ENCODE measurements around the gene SPEM1. TPM values are rescaled to one million over a fixed set of nuclear protein-coding genes. Genes with fewer than 3 reads are reported as not detected.
A peak's percentile ranks its signal among the peaks of the same experiment; 100 is the strongest.

Gene SPEM1
- total RNA-seq, 2 experiments from 2014 or later: not detected

- intact Hi-C loops (cut with micrococcal nuclease): loop anchor here (5.0 kb wide), 1 partner anchor 403 kb away; no protein-coding TSS in a partner anchor
- CTCF ChIA-PET: interaction anchor here (0.9 to 5.3 kb wide), 10 partner anchors 12 to 248 kb away, joined by 3 to 34 read pairs (median 6); partner anchors contain the start of genes POLR2A, TP53 and ZBTB4
- H3K36me3 Mint-ChIP-seq (ENCODE audit: low read depth): no peaks in the 10 kb centered on the region
- DNase-seq: no peak
- H3K4me3 Mint-ChIP-seq: peak overlapping the region; percentile 67
- H3K27ac Mint-ChIP-seq: no peak overlapping the region
- H3K4me1 Mint-ChIP-seq (ENCODE audit: low read depth): peaks cover 43% of the 10 kb centered on the region
- H3K9me3 Mint-ChIP-seq: no peaks in the 10 kb centered on the region
- H3K27me3 Mint-ChIP-seq (ENCODE audit: low read depth): peaks cover 40% of the 10 kb centered on the region
Observed at GRCh38 chr17:7438656-7439460, 18.7 kb downstream of the SPEM1 start.

GRCh38 chr17:7439462-7440112 is 19.5 kb downstream of the SPEM1 start, which contains the start of gene FGF11:
TSS of gene FGF11 (plus strand) at chr17:7439512. CDS start at chr17:7439621, 109 bp downstream.
- Mint-ChIP-seq H3K4me1 (ENCODE audit: low read depth) (peaks cover 45% of the 10 kb centered on the region), H3K36me3 (ENCODE audit: low read depth) (no peaks in the 10 kb centered on the region), H3K9me3 (no peaks in the 10 kb centered on the region), H3K27me3 (ENCODE audit: low read depth) (peaks cover 46% of the 10 kb centered on the region), H3K27ac (no peak within 1 kb of the TSS), H3K4me3 (peak within 1 kb of the TSS; percentile 78)
- CTCF ChIA-PET: interaction anchor here (1.8 to 5.3 kb wide), 3 partner anchors 17 to 83 kb away, joined by 3 to 34 read pairs (median 18); no protein-coding TSS in a partner anchor
- intact Hi-C loops (cut with micrococcal nuclease): loop anchor here (5.0 kb wide), 1 partner anchor 403 kb away; no protein-coding TSS in a partner anchor
- no peak for DNase-seq

GRCh38 chr17:7440113-7440833 is 20.1 kb downstream of the SPEM1 start:
- H3K27me3 Mint-ChIP-seq (ENCODE audit: low read depth): peaks cover 52% of the 10 kb centered on the region

GRCh38 chr17:7440834-7441195 is 20.7 kb downstream of the SPEM1 start:
- no peak for DNase-seq
- Mint-ChIP-seq H3K36me3 (ENCODE audit: low read depth) (no peaks in the 10 kb centered on the region), H3K27me3 (ENCODE audit: low read depth) (peaks cover 57% of the 10 kb centered on the region), H3K9me3 (no peaks in the 10 kb centered on the region), H3K4me3 (peak overlapping the region; percentile 78), H3K4me1 (ENCODE audit: low read depth) (peaks cover 52% of the 10 kb centered on the region), H3K27ac (no peak overlapping the region)
- CTCF ChIA-PET: interaction anchor here (0.6 to 2.9 kb wide), 7 partner anchors 45 to 148 kb away, joined by 3 to 18 read pairs (median 3); no protein-coding TSS in a partner anchor
- intact Hi-C loops (cut with micrococcal nuclease): no loop called here

More at GRCh38 chr17:7440113-7440833, 20.1 kb downstream of the SPEM1 start:
- intact Hi-C loops (cut with micrococcal nuclease): no loop called here
- CTCF ChIA-PET: interaction anchor here (0.6 to 2.9 kb wide), 8 partner anchors 15 to 116 kb away, joined by 3 to 18 read pairs (median 4); no protein-coding TSS in a partner anchor
- H3K4me3 Mint-ChIP-seq: peak overlapping the region; percentile 78
- no peaks in the 10 kb centered on the region for H3K9me3 Mint-ChIP-seq
- no peaks in the 10 kb centered on the region for H3K36me3 Mint-ChIP-seq (ENCODE audit: low read depth)
- H3K27ac Mint-ChIP-seq: no peak overlapping the region
- peaks cover 47% of the 10 kb centered on the region for H3K4me1 Mint-ChIP-seq (ENCODE audit: low read depth)
- DNase-seq: peak; percentile 59

- intact Hi-C loops (cut with micrococcal nuclease): no loop called here
- H3K4me1 Mint-ChIP-seq (ENCODE audit: low read depth): peaks cover 53% of the 10 kb centered on the region
- H3K36me3 Mint-ChIP-seq (ENCODE audit: low read depth): no peaks in the 10 kb centered on the region
Observed at GRCh38 chr17:7441266-7441665, 21.1 kb downstream of the SPEM1 start.

GRCh38 chr17:7442142-7442541 is 22.0 kb downstream of the SPEM1 start:
- Mint-ChIP-seq H3K4me3 (no peak overlapping the region), H3K4me1 (ENCODE audit: low read depth) (peaks cover 52% of the 10 kb centered on the region), H3K9me3 (no peaks in the 10 kb centered on the region), H3K27me3 (ENCODE audit: low read depth) (peaks cover 63% of the 10 kb centered on the region), H3K36me3 (ENCODE audit: low read depth) (peaks cover 1% of the 10 kb centered on the region), H3K27ac (no peak overlapping the region)
- intact Hi-C loops (cut with micrococcal nuclease): no loop called here
- CTCF ChIA-PET: interaction anchor here (1.1 to 2.0 kb wide), 2 partner anchors 89 to 162 kb away, joined by 3 to 4 read pairs; no protein-coding TSS in a partner anchor
- no peak for DNase-seq

More at GRCh38 chr17:7441266-7441665, 21.1 kb downstream of the SPEM1 start:
- peaks cover 60% of the 10 kb centered on the region for H3K27me3 Mint-ChIP-seq (ENCODE audit: low read depth)
- H3K9me3 Mint-ChIP-seq: no peaks in the 10 kb centered on the region
- CTCF ChIA-PET: interaction anchor here (1.0 to 2.0 kb wide), 6 partner anchors 44 to 161 kb away, joined by 3 to 4 read pairs (median 3); no protein-coding TSS in a partner anchor
- DNase-seq: no peak
- no peak overlapping the region for H3K4me3 Mint-ChIP-seq
- no peak overlapping the region for H3K27ac Mint-ChIP-seq

- H3K4me1 Mint-ChIP-seq (ENCODE audit: low read depth): peaks cover 40% of the 10 kb centered on the region
- CTCF ChIA-PET: interaction anchor here (0.5 to 2.2 kb wide), 5 partner anchors 7 to 210 kb away, joined by 3 to 14 read pairs (median 4); partner anchors contain the start of gene SENP3
- peaks cover 4% of the 10 kb centered on the region for H3K36me3 Mint-ChIP-seq (ENCODE audit: low read depth)
- peaks cover 64% of the 10 kb centered on the region for H3K27me3 Mint-ChIP-seq (ENCODE audit: low read depth)
- no peak for DNase-seq
- no peak overlapping the region for H3K4me3 Mint-ChIP-seq
- intact Hi-C loops (cut with micrococcal nuclease): no loop called here
- no peaks in the 10 kb centered on the region for H3K9me3 Mint-ChIP-seq
- no peak overlapping the region for H3K27ac Mint-ChIP-seq
Observed at GRCh38 chr17:7443499-7444485, 23.7 kb downstream of the SPEM1 start.

GRCh38 chr17:7444682-7445618 is 24.8 kb downstream of the SPEM1 start, which contains the start of gene CHRNB1:
TSS of gene CHRNB1 (plus strand) at chr17:7445061. CDS start at chr17:7445128, 67 bp downstream.
- no peak within 1 kb of the TSS for H3K27ac Mint-ChIP-seq
- peaks cover 5% of the 10 kb centered on the region for H3K36me3 Mint-ChIP-seq (ENCODE audit: low read depth)
- H3K4me3 Mint-ChIP-seq: peak within 1 kb of the TSS; percentile 68
- intact Hi-C loops (cut with micrococcal nuclease): loop anchor here (1.0 kb wide), 1 partner anchor 8 kb away; no protein-coding TSS in a partner anchor
- H3K9me3 Mint-ChIP-seq: no peaks in the 10 kb centered on the region
- H3K27me3 Mint-ChIP-seq (ENCODE audit: low read depth): peaks cover 60% of the 10 kb centered on the region
- peaks cover 35% of the 10 kb centered on the region for H3K4me1 Mint-ChIP-seq (ENCODE audit: low read depth)
- CTCF ChIA-PET: interaction anchor here (0.5 to 2.2 kb wide), 4 partner anchors 8 to 208 kb away, joined by 3 to 14 read pairs (median 4); partner anchors contain the start of gene SENP3
- DNase-seq: peak; percentile 28

- CTCF ChIA-PET: interaction anchor here (0.5 to 2.2 kb wide), 4 partner anchors 9 to 115 kb away, joined by 3 to 14 read pairs (median 4); no protein-coding TSS in a partner anchor
- Mint-ChIP-seq H3K36me3 (ENCODE audit: low read depth) (peaks cover 5% of the 10 kb centered on the region), H3K27me3 (ENCODE audit: low read depth) (peaks cover 55% of the 10 kb centered on the region), H3K27ac (no peak overlapping the region), H3K4me1 (ENCODE audit: low read depth) (peaks cover 29% of the 10 kb centered on the region), H3K4me3 (peak overlapping the region; percentile 68), H3K9me3 (no peaks in the 10 kb centered on the region)
- DNase-seq: peak; percentile 53
- intact Hi-C loops (cut with micrococcal nuclease): loop anchor here (1.0 kb wide), 1 partner anchor 8 kb away; no protein-coding TSS in a partner anchor
Observed at GRCh38 chr17:7445619-7445968, 25.5 kb downstream of the SPEM1 start.

- intact Hi-C loops (cut with micrococcal nuclease): no loop called here
- DNase-seq: no peak
- Mint-ChIP-seq H3K27ac (no peak overlapping the region), H3K4me3 (no peak overlapping the region), H3K9me3 (no peaks in the 10 kb centered on the region), H3K27me3 (ENCODE audit: low read depth) (peaks cover 34% of the 10 kb centered on the region), H3K36me3 (ENCODE audit: low read depth) (peaks cover 5% of the 10 kb centered on the region), H3K4me1 (ENCODE audit: low read depth) (peaks cover 29% of the 10 kb centered on the region)
- CTCF ChIA-PET: interaction anchor here (1.9 kb wide), 1 partner anchor 112 kb away, joined by 4 read pairs; no protein-coding TSS in a partner anchor
Observed at GRCh38 chr17:7448461-7448860, 28.3 kb downstream of the SPEM1 start.
